Activated naive CD4-positive, alpha-beta T cell treated with Interleukin-2 at 50 U/mL for 16 hours (primary cell): Measurements from ENCODE around the gene FAM13A.

Experiments used
- DNase-seq: peaks from one replicate; pipeline ENCODE4 v3.0.0-alpha.2; 2020

The FAM13A gene

GRCh38 chr4:88804234-88804633 lies 252.8 kb downstream of the FAM13A start:
- DNase-seq = no peak

GRCh38 chr4:88803600-88804096 lies 253.3 kb downstream of the FAM13A start:
- DNase-seq = no peak

DNA sequence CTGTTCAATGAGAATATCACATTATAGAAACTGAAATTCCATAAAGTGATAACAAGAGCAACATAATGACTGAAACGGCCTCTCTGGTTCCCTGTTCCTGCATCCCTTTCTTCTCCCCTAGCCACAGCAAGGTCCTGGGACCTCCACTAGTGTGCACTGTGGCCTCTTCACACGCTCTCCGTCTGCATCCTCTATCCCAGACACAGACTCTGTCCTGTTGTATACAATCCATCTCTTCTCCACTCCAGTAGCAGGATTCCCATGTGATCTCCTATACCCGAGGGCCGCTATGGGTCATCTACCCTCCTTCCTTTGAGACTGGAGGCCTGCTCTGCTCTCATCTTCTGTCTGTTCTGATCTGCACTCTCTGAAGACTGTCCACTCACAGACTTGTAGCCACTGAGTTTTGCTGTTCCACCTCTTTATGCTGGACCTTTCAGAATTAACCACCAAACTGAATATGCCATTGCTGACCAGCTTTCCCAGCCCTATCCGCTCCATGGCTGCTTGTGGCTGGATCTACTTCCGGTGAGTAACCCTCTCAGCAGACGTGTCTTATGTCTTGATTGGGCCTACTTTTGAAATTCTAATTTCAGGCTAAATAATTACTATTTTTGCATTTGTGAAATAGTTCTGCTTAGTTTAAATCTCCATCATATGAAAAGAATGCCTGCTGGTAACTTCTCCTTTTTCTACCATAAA lies 254.2 kb downstream of the FAM13A start:
- no peak for DNase-seq

DNA sequence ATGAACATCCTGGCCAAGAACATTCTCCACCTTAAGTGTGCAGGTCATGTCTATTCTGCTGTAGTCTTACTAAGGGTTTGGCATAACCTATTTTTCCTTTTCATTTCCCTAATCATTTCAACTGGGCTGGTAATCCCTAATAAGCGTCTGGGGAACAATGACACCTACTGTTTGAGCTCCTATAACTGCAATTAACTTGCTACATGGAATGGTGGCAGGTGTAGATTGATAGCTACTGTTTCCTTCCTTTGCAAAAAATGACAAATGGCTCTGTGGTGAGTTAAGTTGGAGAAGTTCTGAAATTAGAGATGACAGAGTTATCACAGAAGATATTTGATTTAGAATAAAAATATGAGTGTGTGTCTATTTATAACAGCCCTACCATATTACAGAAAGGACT lies 254.8 kb downstream of the FAM13A start:
- no peak for DNase-seq

DNA sequence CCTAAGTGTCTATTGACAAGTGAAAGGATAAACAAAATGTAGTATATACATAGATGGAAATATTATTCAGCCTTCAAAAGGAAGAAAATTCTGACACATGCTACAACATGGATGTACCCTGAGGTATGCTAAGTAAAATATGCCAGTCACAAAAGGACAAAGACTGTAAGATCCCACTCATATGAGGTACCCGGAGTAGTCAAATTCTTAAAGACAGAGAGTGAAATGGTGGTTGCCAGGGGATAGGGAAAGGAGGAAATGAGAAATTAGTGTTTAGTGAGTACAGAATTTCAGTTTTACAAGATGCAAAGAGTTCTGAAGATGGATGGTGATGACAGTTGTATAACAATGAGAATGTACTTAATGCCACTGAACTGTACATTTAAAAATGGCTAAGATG lies 257.1 kb downstream of the FAM13A start:
- DNase-seq = no peak

DNA sequence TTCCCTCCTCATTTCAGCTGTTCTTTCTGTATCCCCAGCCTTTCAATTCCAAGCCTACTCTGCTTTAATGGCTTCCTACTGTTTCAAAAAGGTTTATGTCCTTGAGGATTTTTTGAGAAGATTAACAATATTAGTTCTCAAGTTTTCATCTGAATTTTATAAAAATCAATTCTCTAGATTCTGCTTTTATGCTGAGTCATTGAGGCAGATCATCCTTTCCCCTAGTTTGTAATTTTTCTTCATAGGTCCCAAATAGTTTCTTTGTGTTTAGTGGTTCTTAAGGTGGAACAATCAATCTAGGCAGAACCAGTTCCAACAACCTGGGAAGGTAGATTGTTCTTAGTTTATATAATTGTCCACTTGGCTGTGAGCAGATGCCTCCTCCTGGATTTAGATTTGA lies 259.3 kb downstream of the FAM13A start:
- no peak for DNase-seq

- no peak for DNase-seq
Observed at GRCh38 chr4:88796545-88796944, 260.4 kb downstream of the FAM13A start.

DNA sequence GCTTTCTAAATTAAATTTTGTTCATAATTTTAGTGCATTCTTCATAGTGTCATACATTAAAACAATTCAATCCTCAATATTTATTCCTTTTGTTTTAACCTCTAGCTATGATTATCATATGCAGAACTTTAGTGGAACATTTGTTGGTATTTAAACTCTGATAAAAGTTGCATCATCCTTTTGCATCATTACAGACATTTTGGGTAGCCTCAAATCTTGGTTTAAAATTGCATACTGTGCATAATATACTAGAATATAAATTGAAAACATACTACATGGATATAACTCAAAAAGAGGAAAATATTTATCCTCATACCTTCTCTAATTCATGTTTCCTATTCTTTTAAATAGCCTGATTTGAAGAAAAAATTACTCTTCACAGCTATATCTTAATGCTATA lies 262.0 kb downstream of the FAM13A start:
- no peak for DNase-seq

GRCh38 chr4:88794087-88794690 lies 262.8 kb downstream of the FAM13A start:
- no peak for DNase-seq

DNA sequence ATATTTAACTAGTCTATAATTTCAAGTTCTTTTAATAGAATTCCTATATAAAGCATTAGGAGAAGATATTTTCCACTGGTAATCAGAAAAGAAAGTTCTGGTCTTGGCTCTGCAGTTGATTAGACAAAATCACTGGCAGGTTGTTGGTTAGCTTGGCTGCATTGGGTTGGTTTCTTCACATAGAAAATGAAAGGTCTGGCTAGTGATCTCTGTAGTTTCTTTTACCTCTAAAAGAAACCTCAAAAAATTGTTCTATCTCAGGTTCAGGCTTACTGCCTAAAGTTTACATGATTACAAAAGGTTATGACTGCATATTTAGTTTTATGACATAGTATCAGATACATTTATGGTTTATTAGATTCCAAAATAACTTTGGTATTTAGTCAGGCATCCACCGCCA lies 263.5 kb downstream of the FAM13A start:
- no peak for DNase-seq

DNA sequence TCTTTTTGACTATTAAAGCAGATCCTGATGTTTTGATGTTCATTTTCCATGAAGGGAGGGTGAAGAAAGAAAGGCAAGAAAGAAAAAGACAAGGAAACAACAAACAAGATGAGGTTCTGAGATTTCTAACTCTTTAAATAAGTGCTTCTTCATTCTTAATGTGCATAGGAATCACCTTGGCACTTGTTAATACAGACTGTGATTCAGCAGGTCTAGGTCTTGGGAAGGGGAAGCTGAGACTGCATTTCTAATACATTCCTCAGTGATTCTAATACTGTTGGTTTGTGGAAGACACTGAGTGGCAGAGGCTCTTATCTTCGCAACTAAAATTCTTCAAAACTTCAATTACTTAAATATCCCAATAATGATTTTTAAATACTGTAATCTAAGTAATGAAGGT lies 264.2 kb downstream of the FAM13A start:
- no peak for DNase-seq

GRCh38 chr4:88792268-88792781 lies 264.7 kb downstream of the FAM13A start:
- no peak for DNase-seq

DNA sequence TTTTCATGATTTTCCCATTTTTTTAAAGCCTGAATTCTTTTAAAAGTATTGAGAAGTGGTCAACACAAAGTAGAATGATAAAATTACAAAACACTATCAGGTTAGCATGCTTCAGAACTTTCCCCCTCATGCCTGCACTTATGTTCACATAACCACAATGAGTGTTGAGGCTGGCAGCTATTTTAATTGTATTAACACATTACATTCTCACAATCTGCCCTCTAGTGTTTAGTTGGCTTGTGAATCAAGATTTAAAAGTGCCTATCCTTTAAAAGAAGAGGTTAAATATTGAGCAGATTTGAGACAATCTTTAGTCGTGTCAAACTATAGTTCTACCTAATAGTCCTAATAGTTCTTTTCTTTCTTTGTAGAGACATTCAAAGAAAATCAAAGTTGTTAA lies 265.7 kb downstream of the FAM13A start:
- DNase-seq = no peak

DNA sequence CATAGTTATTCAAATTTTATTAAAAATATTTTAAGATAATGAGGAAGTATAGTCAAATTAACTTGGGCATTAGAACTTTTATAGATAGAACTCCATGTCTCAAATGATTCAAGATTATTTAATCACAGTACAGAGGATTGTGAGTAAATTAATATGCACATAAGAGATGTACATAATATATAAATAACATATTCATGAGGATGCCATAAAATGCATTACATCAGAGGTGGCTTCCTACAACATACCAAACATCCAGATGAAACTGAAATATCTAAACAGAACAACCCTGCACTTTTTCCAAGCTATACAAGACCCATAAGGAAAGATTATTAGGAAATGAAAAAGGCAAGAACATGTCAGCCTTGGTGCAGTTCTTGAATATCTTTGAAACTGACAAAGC lies 268.1 kb downstream of the FAM13A start:
- DNase-seq = no peak

DNA sequence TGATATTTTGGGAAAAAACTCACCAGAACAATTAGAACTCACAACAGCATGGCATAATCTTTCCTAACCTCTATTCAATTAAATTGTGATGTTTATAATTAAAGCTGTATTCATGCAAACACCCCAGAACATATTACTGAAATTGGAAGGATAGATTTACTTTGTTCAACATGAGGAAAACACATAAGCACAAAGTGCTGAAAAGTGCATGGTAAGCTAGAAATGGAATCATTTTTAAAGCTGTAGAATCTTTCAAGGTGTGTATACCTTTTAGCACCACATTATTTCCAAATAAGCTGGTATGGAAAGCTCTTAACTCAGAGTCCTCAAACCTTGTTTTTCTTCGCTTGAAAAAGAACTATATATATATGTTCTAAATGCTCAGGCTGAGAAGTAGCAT lies 268.6 kb downstream of the FAM13A start:
- no peak for DNase-seq

DNA sequence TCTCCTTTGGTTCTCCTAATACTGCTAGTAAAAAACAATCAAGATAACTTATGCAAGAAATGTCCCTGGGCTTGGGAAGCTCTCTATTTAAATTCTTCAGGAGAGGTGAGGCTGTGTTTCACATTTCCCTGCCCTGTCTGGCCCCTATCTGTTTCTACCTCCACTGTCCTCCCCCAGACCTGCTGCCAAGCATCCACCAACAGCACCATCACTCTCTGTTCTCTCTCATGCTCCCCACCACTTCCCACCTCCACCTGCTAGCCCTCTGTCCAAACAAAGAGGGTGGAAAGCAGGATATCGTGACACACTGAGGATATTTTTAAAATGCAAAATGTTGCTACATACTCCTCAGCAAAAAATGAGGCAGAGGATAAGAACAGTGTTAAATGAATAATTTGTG lies 271.0 kb downstream of the FAM13A start:
- no peak for DNase-seq

DNA sequence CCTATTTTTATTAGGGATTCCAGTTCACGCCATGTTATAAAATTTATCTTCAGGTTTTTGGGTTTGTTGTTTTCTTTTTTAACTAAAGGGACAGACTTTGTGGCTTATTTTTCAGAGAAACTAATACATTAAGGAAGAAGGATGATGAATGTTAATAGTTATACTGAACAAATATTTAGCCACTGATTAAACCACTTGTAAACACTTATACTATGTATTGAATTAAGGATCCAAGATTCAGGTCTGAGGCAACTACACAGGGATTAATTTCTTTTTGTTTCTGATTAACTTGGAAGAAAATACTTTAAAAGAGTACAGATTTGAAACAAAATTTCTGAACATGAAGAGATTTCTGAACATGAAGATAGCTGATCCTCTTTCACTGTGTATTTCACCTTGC lies 276.6 kb downstream of the FAM13A start:
- no peak for DNase-seq

DNA sequence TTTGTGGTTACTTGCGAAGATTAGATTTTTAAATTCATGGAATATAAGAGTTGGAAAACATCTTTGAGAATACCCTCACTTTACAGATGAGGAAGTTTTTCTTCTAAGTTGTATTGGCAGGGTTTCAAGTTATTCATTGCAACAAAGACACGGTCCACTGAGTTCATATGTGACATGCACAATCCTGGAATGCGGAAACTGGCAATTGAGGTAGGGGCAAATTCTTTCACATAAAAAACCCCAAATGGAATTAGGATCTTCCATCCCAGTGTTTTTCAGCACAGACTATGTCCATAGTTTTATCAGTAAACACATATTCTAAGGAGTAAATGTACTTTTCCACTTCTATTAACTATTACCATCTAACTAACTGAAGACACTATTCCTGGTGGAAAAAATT lies 277.6 kb downstream of the FAM13A start:
- no peak for DNase-seq

DNA sequence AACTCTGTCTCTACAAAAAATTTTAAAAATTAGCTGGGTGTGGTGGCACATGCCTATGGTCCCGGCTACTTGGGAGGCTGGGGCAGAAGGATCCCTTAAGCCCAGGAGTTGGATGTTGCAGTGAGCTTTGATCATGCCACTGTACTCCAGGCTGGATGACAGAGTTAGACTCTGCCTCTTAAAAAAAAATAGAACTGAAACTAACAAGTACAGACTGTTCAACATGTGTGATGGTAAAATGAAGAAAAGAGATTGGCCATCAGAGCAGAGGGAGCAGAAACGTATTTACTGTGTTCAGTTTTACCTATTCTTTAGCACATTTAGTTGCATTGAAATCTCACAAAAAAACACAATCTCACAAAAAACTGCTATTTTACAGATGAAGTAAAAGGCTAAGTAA lies 281.5 kb downstream of the FAM13A start:
- DNase-seq = no peak

- no peak for DNase-seq
Observed at GRCh38 chr4:88775026-88775425, 282.0 kb downstream of the FAM13A start.

DNA sequence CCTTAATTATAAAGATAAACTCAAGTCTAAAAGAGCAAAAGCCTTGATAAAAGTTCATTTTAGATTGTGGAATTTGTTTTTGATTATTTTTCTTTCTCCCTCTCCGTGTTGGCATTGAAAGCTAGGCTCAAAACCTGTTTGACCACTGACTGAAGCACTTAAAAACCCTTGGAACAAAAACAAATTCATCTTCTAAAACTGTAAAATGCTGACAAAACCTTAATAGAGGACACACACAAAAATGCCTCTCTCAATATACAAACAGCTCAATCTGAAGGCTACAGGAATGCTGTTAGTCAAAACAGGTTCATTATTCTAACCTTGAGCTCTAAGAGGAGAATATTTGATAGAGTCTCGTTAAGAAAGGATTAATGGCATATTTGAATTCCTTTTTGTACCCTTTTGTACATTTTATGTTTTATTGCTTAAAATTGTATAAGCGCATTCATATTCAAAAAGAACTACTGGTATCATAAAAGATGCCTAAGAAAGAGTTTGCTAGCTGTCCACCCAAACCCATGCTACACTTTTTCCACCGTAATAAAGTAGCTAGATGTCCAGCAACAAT lies 285.0 kb downstream of the FAM13A start:
- DNase-seq = no peak

GRCh38 chr4:88765729-88766128 lies 291.3 kb downstream of the FAM13A start:
- DNase-seq = no peak

- no peak for DNase-seq
Observed at GRCh38 chr4:88763075-88763474, 293.9 kb downstream of the FAM13A start.

DNA sequence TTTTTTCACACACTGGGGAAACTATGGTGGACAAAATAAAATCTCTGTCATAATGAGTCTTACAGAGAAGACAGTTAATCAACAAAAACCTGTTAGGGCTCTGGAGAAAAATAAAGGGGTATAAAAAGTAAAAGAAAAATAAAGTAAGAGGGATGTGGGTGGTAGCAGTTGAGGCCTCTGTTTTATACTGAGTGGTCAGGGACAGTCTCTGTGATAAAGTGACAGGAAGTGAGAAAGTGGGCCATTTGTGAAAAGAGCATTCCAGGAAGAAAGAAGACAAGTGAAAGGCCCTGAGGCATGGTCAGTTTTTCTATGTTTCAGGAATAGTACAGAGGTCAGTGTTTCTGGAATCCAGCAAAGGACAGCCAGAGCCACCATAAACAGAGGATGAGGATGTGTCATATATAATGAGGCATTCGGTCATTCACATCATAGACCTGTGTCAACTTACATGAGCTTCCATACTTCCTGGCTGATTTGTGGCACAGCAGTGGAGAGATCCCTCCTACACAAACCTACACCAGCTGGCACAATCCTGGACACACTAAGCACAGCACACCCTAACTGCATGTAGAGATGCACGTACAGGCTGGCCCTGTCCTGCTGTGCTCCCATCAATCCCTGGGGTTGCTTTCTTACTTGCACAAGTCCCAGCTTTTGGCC lies 295.0 kb downstream of the FAM13A start:
- DNase-seq = no peak
